HG03095 (cell line): ENCODE measurements around the gene KSR2.

ENCODE experiments used
- ATAC-seq: cut with Tn5 transposase; IDR thresholded peaks from one replicate; pipeline ENCODE4 v1.9.1; 2021; ENCODE audit warnings: moderate library complexity; ENCODE audit not compliant: unreplicated experiment

The KSR2 gene

GRCh38 chr12:117702741-117703140, 266.0 kb downstream of the KSR2 start:
- no peak for ATAC-seq

- ATAC-seq, result no peak
These were observed 269.2 kb downstream of the KSR2 start for GRCh38 chr12:117699575-117699974.

DNA sequence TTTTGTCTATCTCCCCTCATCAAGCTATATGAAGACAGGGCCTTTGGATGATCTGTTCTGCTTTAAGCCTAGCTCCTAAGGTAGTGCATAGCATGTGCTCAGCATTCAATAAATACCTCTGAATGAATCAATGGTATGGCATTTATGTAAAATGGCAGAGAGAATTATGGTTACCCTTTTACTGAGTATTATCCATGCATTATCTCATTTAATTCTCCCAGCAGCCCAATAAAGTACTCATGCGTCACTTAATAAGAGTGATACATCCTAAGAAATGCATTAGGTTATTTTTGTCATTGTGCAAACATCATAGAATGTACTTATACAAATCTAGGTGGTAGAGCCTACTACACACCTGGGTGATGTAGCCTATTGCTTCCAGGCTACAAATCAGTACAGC, 269.7 kb downstream of the KSR2 start:
- ATAC-seq, result no peak

DNA sequence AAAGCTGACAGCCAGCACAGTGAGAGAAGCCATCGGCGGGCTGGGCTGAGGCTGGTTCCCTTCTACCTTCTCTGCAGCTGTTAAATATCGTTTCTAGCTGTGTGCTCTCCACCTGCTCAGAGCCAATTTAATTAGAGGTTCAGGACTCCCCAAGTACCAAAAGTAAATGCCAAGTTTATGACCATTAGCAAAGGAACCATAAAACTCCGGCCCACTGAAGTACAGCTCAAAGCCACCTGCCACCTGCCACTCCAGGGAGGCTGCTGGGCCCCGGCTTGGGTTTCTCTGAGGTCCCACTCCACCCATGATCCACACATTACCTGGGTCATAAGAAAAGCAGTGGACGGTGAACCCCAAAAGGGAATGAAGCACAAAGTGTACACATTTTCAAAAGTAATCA, 272.8 kb downstream of the KSR2 start:
- ATAC-seq, result no peak

DNA sequence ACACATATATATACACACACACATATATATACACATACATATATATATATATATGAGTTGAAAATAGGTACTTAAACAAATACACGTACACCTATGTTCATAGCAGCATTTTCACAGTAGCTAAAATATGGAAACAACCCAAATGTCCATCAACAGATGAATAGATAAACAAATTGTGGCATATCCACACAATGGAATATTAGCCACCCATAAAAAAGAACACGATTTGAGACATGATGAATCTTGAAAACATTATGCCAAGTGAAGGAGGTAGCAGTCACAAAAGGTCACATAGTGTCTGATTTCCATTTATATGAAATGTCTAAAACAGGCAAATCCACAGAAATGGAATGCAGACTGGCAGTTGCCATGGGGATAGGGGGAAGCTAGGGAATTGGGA, 276.3 kb downstream of the KSR2 start:
- no peak for ATAC-seq

DNA sequence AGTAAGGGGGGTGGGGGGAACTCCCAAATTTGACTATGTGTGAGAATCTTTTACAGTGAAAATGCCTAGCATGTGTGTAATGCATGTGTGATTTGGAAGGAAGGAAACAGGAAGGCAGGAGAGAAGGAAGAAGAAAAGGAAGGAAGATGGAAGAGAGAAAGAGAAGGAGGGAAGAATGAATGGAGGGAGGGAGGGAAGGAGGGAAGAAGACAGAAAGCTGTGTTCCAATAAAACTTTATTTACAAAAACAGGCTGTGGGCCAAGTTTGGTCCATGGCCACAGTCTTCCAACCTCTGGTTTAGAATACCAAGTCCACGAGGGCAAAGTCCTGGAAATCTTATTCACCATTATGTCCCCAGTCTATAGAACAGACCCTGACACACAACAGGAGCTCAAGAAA, 278.9 kb downstream of the KSR2 start:
- no peak for ATAC-seq

- ATAC-seq, result no peak
These were observed 280.3 kb downstream of the KSR2 start for GRCh38 chr12:117688446-117688845.

- ATAC-seq, result no peak
These were observed 281.8 kb downstream of the KSR2 start for GRCh38 chr12:117686911-117687377.

GRCh38 chr12:117686210-117686609, 282.6 kb downstream of the KSR2 start:
- ATAC-seq, result no peak

GRCh38 chr12:117685110-117685926, 283.5 kb downstream of the KSR2 start:
- ATAC-seq, result no peak

- ATAC-seq, result no peak
These were observed 284.3 kb downstream of the KSR2 start for GRCh38 chr12:117684471-117684870.

- no peak for ATAC-seq
These were observed 288.5 kb downstream of the KSR2 start for GRCh38 chr12:117680312-117680711.

GRCh38 chr12:117679776-117680175, 289.0 kb downstream of the KSR2 start:
- ATAC-seq, result no peak

DNA sequence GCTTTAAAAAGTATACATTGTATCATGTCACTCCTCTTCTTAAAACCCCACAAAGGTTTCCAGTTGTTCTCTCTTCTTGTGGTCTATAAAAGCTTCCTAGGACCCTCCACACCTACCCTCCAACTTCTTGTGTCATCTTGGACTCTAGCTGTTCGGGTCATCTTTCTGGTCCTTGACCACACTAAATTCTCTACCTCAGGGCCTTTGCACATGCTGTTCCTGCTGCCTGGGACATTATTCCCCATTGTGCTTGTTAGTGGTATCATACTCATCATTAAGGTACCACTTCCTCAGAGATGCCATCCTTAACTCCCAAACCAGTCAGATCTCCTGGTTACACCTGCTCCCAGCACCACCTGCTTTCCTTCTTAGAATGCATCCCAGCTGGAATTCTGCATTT, 294.0 kb downstream of the KSR2 start:
- no peak for ATAC-seq

- no peak for ATAC-seq
These were observed 294.5 kb downstream of the KSR2 start for GRCh38 chr12:117674313-117674712.

DNA sequence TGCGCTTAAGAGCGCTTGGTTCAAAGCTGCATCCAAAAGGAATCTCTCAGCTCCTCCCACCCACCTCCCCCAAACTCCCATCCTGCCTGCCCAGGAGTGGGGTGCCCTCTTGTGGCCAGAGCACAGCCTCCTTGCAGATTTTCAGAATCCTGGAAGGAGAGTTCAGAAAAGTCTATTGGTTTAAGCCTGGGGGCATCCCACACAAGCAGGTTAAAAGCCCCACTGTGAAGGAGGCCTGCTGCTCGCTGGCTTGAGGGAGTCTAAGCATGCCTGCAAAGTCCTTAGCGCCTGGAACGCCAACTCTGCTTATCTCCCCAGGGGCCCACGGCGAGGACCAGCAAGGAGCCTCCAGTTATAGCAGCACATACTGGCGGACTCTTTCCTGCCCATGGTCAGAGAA, 297.1 kb downstream of the KSR2 start:
- ATAC-seq, result no peak

GRCh38 chr12:117664169-117664568, 304.6 kb downstream of the KSR2 start:
- ATAC-seq, result no peak

DNA sequence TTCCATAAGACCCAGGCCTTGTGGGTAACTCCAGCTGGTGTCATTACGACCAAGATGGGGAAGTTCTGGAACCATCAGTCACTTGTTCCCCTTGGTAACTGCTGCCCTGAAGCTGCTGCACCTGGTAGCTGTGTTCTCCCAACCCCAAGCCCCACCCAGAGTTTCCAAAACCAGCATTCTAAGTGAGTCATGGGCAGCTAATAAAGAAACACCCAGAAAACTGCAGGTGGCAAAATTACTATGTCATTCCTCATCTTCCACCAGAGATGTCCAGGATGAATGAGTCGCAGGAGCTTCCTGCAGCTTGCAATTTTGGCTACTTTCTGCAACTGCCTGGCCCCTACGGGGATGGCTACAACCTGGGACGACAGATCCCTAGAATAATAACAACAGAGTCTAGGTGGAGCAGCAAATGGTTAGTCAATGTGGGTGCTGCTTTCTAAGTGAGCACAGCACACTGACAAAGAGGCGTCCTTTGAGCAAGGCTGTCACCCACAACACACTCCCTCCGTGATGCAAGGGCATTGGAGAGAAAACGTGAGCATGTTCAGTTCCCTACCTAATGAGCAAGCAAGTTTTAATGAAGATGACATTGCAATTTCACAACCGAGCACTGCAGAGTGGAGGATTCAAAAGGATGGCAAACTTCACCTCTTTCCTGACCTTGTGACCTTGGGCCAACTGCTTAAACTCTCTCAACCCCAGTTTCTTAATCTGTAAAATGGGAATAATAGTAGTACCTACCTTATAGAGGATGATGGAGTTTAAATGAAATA, 306.0 kb downstream of the KSR2 start:
- no peak for ATAC-seq

DNA sequence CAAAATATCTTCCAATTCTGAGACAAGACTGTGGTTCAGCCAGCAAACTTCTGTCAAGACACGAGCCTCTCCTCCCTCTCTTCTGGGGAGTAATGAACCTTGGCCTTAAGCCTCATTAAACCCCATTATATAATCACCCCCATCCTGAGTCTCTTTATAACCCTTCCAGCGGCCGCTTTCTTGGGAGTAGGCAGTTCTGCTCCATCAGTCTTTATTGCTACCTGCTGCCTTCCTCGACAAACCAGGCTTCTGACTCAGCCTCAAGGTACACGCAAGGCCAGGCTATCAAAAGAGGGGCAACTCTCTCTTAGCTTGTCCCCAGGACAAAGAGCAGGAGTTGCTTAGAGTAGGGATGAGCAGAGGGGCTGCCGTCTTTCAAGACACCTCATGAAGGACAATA, 306.6 kb downstream of the KSR2 start:
- no peak for ATAC-seq

DNA sequence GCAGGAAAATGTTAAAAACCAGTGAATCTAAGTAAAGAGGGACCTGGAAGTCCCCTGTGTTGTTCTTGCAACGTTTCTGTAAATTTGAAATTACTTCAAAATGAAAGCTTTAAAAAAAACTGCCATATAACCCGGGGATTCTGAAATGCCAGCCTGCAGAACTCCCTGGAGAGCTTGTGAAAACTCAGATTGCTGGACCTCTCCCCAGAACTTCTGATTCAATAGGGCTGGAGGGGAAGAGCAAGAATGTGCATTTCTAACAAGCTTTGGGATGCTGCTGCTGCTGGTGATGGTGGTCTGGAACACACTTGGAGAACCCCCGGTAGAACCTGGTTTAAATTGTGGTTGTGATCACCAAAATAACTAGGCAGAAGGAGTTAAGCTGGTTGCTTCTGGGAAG, 307.3 kb downstream of the KSR2 start:
- ATAC-seq, result no peak

DNA sequence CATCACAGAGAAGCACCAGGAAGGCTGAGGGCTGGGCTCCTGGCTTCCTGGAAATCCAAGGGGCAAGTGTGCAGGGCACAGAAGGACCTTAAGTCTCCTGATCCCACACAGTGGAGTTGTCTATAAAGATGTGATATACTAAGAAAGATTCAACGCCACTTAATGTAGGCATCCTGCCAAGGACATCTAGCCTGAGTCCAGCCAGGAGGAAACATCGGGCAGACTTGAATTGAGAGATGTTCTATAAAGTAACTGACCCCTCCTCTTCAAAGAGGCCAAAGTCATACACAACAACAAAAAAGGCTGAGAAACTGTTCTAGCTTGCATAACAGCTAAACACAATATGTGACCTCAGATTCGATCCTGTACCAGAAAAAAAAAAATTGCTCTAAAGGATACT, 307.9 kb downstream of the KSR2 start:
- no peak for ATAC-seq

DNA sequence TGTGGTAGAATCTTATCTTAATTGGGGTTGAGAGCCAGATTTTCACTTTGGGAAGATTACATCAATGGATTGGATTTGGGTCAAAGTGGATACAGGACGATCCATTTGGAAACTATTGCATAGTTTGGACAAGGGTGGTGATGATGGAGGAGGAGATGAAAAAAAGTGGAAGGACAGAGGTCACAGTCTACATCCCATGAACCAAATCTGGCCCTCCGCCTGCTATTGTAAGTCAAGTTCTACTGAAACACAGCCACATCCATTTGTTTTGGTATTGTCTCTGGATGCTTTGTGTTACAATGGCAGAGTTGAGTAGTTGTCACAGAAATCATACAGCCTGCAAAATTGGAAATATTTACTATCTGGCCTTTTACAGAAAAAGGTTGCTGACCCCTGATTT, 310.6 kb downstream of the KSR2 start:
- no peak for ATAC-seq
